K562 (cell line): ENCODE measurements around the gene COA6. TPM values are rescaled to one million over a fixed set of nuclear protein-coding genes. Genes with fewer than 3 reads are reported as not detected.

ENCODE experiments used
- C11orf30 ChIP-seq: fragments of 450-650 bp; IDR thresholded peaks from 2 replicates; pipeline ENCODE4 v1.6.1; 2016; ENCODE audit warnings: low read depth, mild to moderate bottlenecking
- CBFB ChIP-seq: sonication (generic); formaldehyde crosslinking; IDR thresholded peaks from 2 replicates; pipeline ENCODE4 v1.4.0; 2020; ENCODE audit warnings: mild to moderate bottlenecking, missing genetic modification reagents
- CTBP1 ChIP-seq: fragments of 450-650 bp; IDR thresholded peaks from 2 replicates; pipeline ENCODE4 v1.6.1; 2016; ENCODE audit warnings: borderline replicate concordance
- PTTG1 ChIP-seq: fragments of 450-650 bp; IDR thresholded peaks from 2 replicates; pipeline ENCODE4 v1.6.1; 2016; ENCODE audit warnings: low read depth, mild to moderate bottlenecking, missing genetic modification characterization, missing compliant biosample characterization
- RCOR1 ChIP-seq, 2 experiments: IDR thresholded peaks; 2 replicates each; pipeline ENCODE4 v1.6.1; 2012; ENCODE audit warnings: low read depth in 2 of 2, low read length in 2 of 2, borderline replicate concordance in 1 of 2, improper control_type of control experiment in 1 of 2
- SMAD4 ChIP-seq: fragments of 250-450 bp; sonication (Bioruptor Pico); conservative IDR thresholded peaks from 2 replicates; pipeline ENCODE4 v1.8.0; 2021; ENCODE audit warnings: inconsistent platforms, mild to moderate bottlenecking, moderate library complexity
- SMARCC2 ChIP-seq: fragments of 450-650 bp; IDR thresholded peaks from 2 replicates; pipeline ENCODE4 v1.6.1; 2017; ENCODE audit warnings: antibody characterized with exemption, moderate library complexity, mild to moderate bottlenecking, low read depth
- ZNF23 ChIP-seq: fragments of 250-450 bp; sonication (Bioruptor Pico); IDR thresholded peaks from 2 replicates; pipeline ENCODE4 v1.4.0; 2020; ENCODE audit warnings: mild to moderate bottlenecking
- ZNF316 ChIP-seq: fragments of 450-650 bp; IDR thresholded peaks from 2 replicates; pipeline ENCODE4 v1.6.1; 2016
- polyA plus RNA-seq, 8 experiments: library from polyadenylated mRNA; depleted of rRNA in 4 of 8; stranded (reverse) in 5 of 8; unstranded in 3 of 8; fragments of >200 nt; fragmentation: Nextera tagmentation in 2 of 8; fragmentation: Illumina TruSeq in 1 of 8; extraction: Ambion mirVana in 2 of 8; extraction: Trizol in 1 of 8; gene quantifications; 2 replicates each; pipeline versions ENCODE4 v1.2.1 to v1.2.3, GENCODE V29; 2011 to 2014; ENCODE audit warnings: inconsistent platforms in 1 of 8, missing spikeins in 1 of 8
- total RNA-seq, 7 experiments: library from RNA; depleted of rRNA in 6 of 7; stranded (reverse); fragments of >200 nt in 6 of 7; fragmentation: Illumina TruSeq in 2 of 7; extraction: Trizol in 2 of 7; gene quantifications; 2 replicates each; pipeline versions ENCODE4 v1.2.1 to v1.2.3, GENCODE V29; 2011 to 2021; ENCODE audit warnings: low replicate concordance in 1 of 7
- TF ChIP-seq, protein P1 (sequence below): fragments of 450-650 bp; formaldehyde crosslinking; IDR thresholded peaks from 2 replicates; pipeline ENCODE4 v1.4.0; 2022; ENCODE audit warnings: missing genetic modification characterization
- TF ChIP-seq, protein P2 (sequence below): fragments of 250-450 bp; sonication (Bioruptor Pico); IDR thresholded peaks from 2 replicates; pipeline ENCODE4 v1.8.0; 2021; ENCODE audit warnings: mild to moderate bottlenecking, moderate library complexity
- TF ChIP-seq, protein P3 (sequence below), 2 experiments: IDR thresholded peaks in 1 of 2; conservative IDR thresholded peaks in 1 of 2; 2 replicates each; pipeline ENCODE4 v1.6.1; 2016; ENCODE audit warnings: low read depth in 2 of 2, mild to moderate bottlenecking in 1 of 2, missing compliant biosample characterization in 1 of 2, missing genetic modification characterization in 1 of 2, moderate library complexity in 1 of 2
- TF ChIP-seq, protein P4 (sequence below): IDR thresholded peaks from 3 replicates; pipeline ENCODE4 v1.6.1; 2011; ENCODE audit warnings: borderline replicate concordance, mild to moderate bottlenecking, moderate library complexity; ENCODE audit not compliant: insufficient read length; ENCODE audit errors: extremely low read depth
- TF ChIP-seq, protein P5 (sequence below): sonication (generic); formaldehyde crosslinking; IDR thresholded peaks from 2 replicates; pipeline ENCODE4 v1.8.1; 2022; ENCODE audit warnings: missing genetic modification reagents
- TF ChIP-seq, protein P6 (sequence below): fragments of 250-450 bp; sonication (Bioruptor Pico); IDR thresholded peaks from 2 replicates; pipeline ENCODE4 v1.9.0; 2021; ENCODE audit warnings: mild to moderate bottlenecking, inconsistent platforms

The COA6 gene
- total and polyA plus RNA-seq, 9 of the 15 experiments (the other 6 are each of a cell fraction or from before 2014, with no cell fraction given) = 77.7 to 187 (median 134) TPM

DNA sequence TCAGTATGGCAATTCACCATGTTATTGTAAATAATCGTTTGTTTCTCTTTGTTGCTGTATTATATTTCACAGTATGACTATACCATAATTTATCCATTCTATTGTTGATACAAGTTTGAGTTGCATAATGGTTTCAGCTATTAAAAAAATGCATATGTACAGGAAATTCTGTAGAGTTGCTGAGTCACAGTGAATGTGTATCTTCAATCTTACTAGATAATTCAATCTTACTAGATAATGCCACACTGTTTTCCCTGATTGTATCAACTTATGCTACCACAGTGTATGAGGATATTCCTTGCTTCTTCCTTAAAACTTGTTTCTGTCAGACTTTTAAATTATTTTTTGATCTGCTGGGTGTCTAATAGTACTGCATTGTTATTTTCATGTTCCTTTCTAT is 3.5 kb upstream of the COA6 start (continued):
- TF ChIP-seq, protein P1, sequence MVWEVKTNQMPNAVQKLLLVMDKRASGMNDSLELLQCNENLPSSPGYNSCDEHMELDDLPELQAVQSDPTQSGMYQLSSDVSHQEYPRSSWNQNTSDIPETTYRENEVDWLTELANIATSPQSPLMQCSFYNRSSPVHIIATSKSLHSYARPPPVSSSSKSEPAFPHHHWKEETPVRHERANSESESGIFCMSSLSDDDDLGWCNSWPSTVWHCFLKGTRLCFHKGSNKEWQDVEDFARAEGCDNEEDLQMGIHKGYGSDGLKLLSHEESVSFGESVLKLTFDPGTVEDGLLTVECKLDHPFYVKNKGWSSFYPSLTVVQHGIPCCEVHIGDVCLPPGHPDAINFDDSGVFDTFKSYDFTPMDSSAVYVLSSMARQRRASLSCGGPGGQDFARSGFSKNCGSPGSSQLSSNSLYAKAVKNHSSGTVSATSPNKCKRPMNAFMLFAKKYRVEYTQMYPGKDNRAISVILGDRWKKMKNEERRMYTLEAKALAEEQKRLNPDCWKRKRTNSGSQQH (CRISPR knock-in tag) = no peak
- TF ChIP-seq PTTG1 (tag) (no peak), SMARCC2 (peak; percentile 47; the same call in 1 of the 2 replicates), ZNF316 (peak; percentile 96), CTBP1 (no peak), CBFB (CRISPR knock-in tag) (no peak), SMAD4 (CRISPR knock-in tag) (no peak), RCOR1 (IDR thresholded peaks at IDR 0.05; ENCODE audit: borderline replicate concordance in 1 of 2, low read depth in 2 of 2, low read length in 2 of 2) (peak in 1 of 2 experiments; percentile 40; a peak in 1 of 4 replicates), ZNF23 (CRISPR knock-in tag) (no peak), C11orf30 (peak; percentile 92)
- TF ChIP-seq, protein P2, sequence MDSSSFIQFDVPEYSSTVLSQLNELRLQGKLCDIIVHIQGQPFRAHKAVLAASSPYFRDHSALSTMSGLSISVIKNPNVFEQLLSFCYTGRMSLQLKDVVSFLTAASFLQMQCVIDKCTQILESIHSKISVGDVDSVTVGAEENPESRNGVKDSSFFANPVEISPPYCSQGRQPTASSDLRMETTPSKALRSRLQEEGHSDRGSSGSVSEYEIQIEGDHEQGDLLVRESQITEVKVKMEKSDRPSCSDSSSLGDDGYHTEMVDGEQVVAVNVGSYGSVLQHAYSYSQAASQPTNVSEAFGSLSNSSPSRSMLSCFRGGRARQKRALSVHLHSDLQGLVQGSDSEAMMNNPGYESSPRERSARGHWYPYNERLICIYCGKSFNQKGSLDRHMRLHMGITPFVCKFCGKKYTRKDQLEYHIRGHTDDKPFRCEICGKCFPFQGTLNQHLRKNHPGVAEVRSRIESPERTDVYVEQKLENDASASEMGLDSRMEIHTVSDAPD = no peak
- TF ChIP-seq, protein P3, sequence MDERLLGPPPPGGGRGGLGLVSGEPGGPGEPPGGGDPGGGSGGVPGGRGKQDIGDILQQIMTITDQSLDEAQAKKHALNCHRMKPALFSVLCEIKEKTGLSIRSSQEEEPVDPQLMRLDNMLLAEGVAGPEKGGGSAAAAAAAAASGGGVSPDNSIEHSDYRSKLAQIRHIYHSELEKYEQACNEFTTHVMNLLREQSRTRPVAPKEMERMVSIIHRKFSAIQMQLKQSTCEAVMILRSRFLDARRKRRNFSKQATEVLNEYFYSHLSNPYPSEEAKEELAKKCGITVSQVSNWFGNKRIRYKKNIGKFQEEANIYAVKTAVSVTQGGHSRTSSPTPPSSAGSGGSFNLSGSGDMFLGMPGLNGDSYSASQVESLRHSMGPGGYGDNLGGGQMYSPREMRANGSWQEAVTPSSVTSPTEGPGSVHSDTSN (CRISPR knock-in tag; IDR thresholded peaks at IDR 0.05; ENCODE audit: low read depth) = no peak
- TF ChIP-seq, protein P3 (tag; conservative IDR thresholded peaks at IDR 0.05; ENCODE audit: low read depth) = 0 out of 2 replicates have a peak, but pooled peaks have one; percentile 6
- TF ChIP-seq, protein P4, sequence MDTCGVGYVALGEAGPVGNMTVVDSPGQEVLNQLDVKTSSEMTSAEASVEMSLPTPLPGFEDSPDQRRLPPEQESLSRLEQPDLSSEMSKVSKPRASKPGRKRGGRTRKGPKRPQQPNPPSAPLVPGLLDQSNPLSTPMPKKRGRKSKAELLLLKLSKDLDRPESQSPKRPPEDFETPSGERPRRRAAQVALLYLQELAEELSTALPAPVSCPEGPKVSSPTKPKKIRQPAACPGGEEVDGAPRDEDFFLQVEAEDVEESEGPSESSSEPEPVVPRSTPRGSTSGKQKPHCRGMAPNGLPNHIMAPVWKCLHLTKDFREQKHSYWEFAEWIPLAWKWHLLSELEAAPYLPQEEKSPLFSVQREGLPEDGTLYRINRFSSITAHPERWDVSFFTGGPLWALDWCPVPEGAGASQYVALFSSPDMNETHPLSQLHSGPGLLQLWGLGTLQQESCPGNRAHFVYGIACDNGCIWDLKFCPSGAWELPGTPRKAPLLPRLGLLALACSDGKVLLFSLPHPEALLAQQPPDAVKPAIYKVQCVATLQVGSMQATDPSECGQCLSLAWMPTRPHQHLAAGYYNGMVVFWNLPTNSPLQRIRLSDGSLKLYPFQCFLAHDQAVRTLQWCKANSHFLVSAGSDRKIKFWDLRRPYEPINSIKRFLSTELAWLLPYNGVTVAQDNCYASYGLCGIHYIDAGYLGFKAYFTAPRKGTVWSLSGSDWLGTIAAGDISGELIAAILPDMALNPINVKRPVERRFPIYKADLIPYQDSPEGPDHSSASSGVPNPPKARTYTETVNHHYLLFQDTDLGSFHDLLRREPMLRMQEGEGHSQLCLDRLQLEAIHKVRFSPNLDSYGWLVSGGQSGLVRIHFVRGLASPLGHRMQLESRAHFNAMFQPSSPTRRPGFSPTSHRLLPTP = no peak
- TF ChIP-seq, protein P5, sequence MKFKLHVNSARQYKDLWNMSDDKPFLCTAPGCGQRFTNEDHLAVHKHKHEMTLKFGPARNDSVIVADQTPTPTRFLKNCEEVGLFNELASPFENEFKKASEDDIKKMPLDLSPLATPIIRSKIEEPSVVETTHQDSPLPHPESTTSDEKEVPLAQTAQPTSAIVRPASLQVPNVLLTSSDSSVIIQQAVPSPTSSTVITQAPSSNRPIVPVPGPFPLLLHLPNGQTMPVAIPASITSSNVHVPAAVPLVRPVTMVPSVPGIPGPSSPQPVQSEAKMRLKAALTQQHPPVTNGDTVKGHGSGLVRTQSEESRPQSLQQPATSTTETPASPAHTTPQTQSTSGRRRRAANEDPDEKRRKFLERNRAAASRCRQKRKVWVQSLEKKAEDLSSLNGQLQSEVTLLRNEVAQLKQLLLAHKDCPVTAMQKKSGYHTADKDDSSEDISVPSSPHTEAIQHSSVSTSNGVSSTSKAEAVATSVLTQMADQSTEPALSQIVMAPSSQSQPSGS (CRISPR knock-in tag) = no peak
- TF ChIP-seq, protein P6, sequence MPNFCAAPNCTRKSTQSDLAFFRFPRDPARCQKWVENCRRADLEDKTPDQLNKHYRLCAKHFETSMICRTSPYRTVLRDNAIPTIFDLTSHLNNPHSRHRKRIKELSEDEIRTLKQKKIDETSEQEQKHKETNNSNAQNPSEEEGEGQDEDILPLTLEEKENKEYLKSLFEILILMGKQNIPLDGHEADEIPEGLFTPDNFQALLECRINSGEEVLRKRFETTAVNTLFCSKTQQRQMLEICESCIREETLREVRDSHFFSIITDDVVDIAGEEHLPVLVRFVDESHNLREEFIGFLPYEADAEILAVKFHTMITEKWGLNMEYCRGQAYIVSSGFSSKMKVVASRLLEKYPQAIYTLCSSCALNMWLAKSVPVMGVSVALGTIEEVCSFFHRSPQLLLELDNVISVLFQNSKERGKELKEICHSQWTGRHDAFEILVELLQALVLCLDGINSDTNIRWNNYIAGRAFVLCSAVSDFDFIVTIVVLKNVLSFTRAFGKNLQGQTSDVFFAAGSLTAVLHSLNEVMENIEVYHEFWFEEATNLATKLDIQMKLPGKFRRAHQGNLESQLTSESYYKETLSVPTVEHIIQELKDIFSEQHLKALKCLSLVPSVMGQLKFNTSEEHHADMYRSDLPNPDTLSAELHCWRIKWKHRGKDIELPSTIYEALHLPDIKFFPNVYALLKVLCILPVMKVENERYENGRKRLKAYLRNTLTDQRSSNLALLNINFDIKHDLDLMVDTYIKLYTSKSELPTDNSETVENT = no peak
